ENCODE results near the gene CERKL. TPM values are rescaled to one million over a fixed set of nuclear protein-coding genes. Genes with fewer than 3 reads are reported as not detected.

The CERKL gene
- total and polyA plus RNA-seq, 2 experiments from 2014 or later = 0.32 to 0.69 TPM

- TF ChIP-seq ZNF462 (CRISPR knock-in tag; IDR thresholded peaks at IDR 0.05) (no peak), POLR2AphosphoS5 (IDR thresholded peaks at IDR 0.05; ENCODE audit: low read depth) (no peak), EZH2 (IDR thresholded peaks at IDR 0.05; ENCODE audit: low read depth, unreplicated experiment) (no peak), NANOG (IDR thresholded peaks at IDR 0.05; ENCODE audit: borderline replicate concordance) (no peak), JUNB (IDR thresholded peaks at IDR 0.05; ENCODE audit: unreplicated experiment) (no peak), ZNF331 (CRISPR knock-in tag; IDR thresholded peaks at IDR 0.05; ENCODE audit: low read depth) (no peak)
Measured at GRCh38 chr2:181646415-181646987, 10.4 kb downstream of the CERKL start (continued).

GRCh38 chr2:181643151-181643550 lies 13.8 kb downstream of the CERKL start:
- Histone ChIP-seq H3F3A (replicated peaks; ENCODE audit: low read depth) (no peaks in the 10 kb centered on the region), H3K79me2 (replicated peaks; ENCODE audit: insufficient read depth) (no peaks in the 10 kb centered on the region), H2AFZ (no peak overlapping the region), H3K4me3 (no peak overlapping the region), H3K9me2 (ENCODE audit: insufficient read depth) (peaks cover 2% of the 10 kb centered on the region; the same call in 1 of the 2 replicates), H3K36me3 (ENCODE audit: insufficient read depth) (no peaks in the 10 kb centered on the region), H3K4me2 (no peak overlapping the region), H4K20me1 (replicated peaks; ENCODE audit: insufficient read depth) (no peaks in the 10 kb centered on the region; the same call in 1 of the 2 replicates), H3K27ac (ENCODE audit: low read depth) (no peak overlapping the region), H3K4me1 (ENCODE audit: insufficient read depth) (no peaks in the 10 kb centered on the region), H3K27me3 (ENCODE audit: insufficient read depth) (no peaks in the 10 kb centered on the region)
- Mint-ChIP-seq H3K4me3 (no peak overlapping the region), H3K27me3 (ENCODE audit: insufficient read depth, low read depth, poor library complexity) (no peaks in the 10 kb centered on the region), H3K9me3 (no peaks in the 10 kb centered on the region), H3K4me1 (no peaks in the 10 kb centered on the region; the same call in 2 of the 3 replicates), H3K36me3 (ENCODE audit: low read depth) (no peaks in the 10 kb centered on the region), H3K27ac (no peak overlapping the region)
- DNase-seq (ENCODE audit: low spot score) = no peak
- no peak for ATAC-seq
- TF ChIP-seq ZNF462 (CRISPR knock-in tag; IDR thresholded peaks at IDR 0.05) = no peak
- TF ChIP-seq ZNF331 (CRISPR knock-in tag; IDR thresholded peaks at IDR 0.05; ENCODE audit: low read depth) = no peak
- no peak for TF ChIP-seq CTCF (conservative IDR thresholded peaks at IDR 0.05; ENCODE audit: low read depth in 2 of 2)
- TF ChIP-seq NANOG (IDR thresholded peaks at IDR 0.05; ENCODE audit: borderline replicate concordance) = no peak

Data from GM23338 (cell line).